OCI-LY3 (cell line): ENCODE results near the gene KCNIP1.

Experiments
- H2AFZ ChIP-seq: fragments of 200-600, 300-600 bp; shearing (Covaris generic); 2 replicates; pipeline ENCODE4 v1.6.0; 2014; ENCODE audit warnings: antibody characterized with exemption, low read depth, low read length
- H3K27ac ChIP-seq: fragments of 200-600, 300-600 bp; sonication (generic); 2 replicates; pipeline ENCODE4 v1.5.1; 2014; ENCODE audit warnings: mild to moderate bottlenecking, low read length, moderate library complexity, mixed read lengths
- H3K27me3 ChIP-seq: fragments of 200-600, 300-600 bp; sonication (generic); 2 replicates; pipeline ENCODE4 v1.6.1; 2014; ENCODE audit warnings: low read depth, low read length, mixed read lengths
- H3K36me3 ChIP-seq: fragments of 200-600, 300-600 bp; sonication (generic); replicated peaks from 2 replicates; pipeline ENCODE3; 2014; ENCODE audit warnings: low read depth, low read length, mixed read lengths
- H3K4me1 ChIP-seq: fragments of 300-600, 200-600 bp; sonication (generic); 2 replicates; pipeline ENCODE4 v1.6.1; 2014; ENCODE audit warnings: low read length, mixed read lengths
- H3K4me2 ChIP-seq: fragments of 200-600, 300-600 bp; sonication (generic); 2 replicates; pipeline ENCODE4 v1.6.1; 2014; ENCODE audit warnings: low read length, mixed read lengths
- H3K4me3 ChIP-seq: fragments of 300-600, 200-600 bp; sonication (generic); 2 replicates; pipeline ENCODE4 v1.5.1; 2014; ENCODE audit warnings: antibody characterized with exemption, mild to moderate bottlenecking, low read length, moderate library complexity
- H3K79me2 ChIP-seq: fragments of 300-600, 200-600 bp; shearing (Covaris generic); 2 replicates; pipeline ENCODE4 v1.6.1; 2014; ENCODE audit warnings: mild to moderate bottlenecking, low read length, mixed read lengths
- H3K9ac ChIP-seq: fragments of 300-600, 200-600 bp; shearing (Covaris generic); 2 replicates; pipeline ENCODE4 v1.6.0; 2014; ENCODE audit warnings: mild to moderate bottlenecking, low read length, moderate library complexity
- H3K9me3 ChIP-seq: fragments of 200-600, 300-600 bp; shearing (Covaris generic); 2 replicates; pipeline ENCODE4 v1.6.1; 2014; ENCODE audit warnings: low read length, mixed read lengths; ENCODE audit not compliant: insufficient read depth
- H4K20me1 ChIP-seq: fragments of 200-600, 300-600 bp; sonication (generic); 2 replicates; pipeline ENCODE4 v1.6.1; 2016; ENCODE audit warnings: low read length, mixed read lengths; ENCODE audit not compliant: insufficient read depth
- CTCF ChIP-seq: fragments of 200-600, 300-600 bp; sonication (generic); IDR thresholded peaks from 2 replicates; pipeline ENCODE4 v1.5.1; 2014; ENCODE audit warnings: antibody characterized with exemption, low read length, low read depth
- EZH2phosphoT487 ChIP-seq: fragments of 200-600 bp; shearing (Covaris generic); IDR thresholded peaks from 2 replicates; pipeline ENCODE4 v1.6.1; 2018; ENCODE audit warnings: antibody characterized with exemption, mixed run types, low read depth

Gene KCNIP1

GRCh38 chr5:170681013-170681433 is 177.2 kb downstream of the KCNIP1 start:
- no peaks in the 10 kb centered on the region for H3K36me3 ChIP-seq
- H3K4me1 ChIP-seq, result no peaks in the 10 kb centered on the region
- H3K27ac ChIP-seq, result no peak overlapping the region
- no peaks in the 10 kb centered on the region for H3K9me3 ChIP-seq
- H3K4me2 ChIP-seq, result no peak overlapping the region
- no peak overlapping the region for H2AFZ ChIP-seq
- TF ChIP-seq CTCF (no peak), EZH2phosphoT487 (no peak)
- no peak overlapping the region for H3K4me3 ChIP-seq
- H3K27me3 ChIP-seq, result peaks cover 92% of the 10 kb centered on the region
- no peaks in the 10 kb centered on the region for H3K79me2 ChIP-seq
- no peaks in the 10 kb centered on the region for H4K20me1 ChIP-seq
- no peak overlapping the region for H3K9ac ChIP-seq

- H3K4me2 ChIP-seq, result no peak overlapping the region
- H3K79me2 ChIP-seq, result no peaks in the 10 kb centered on the region
- H3K9ac ChIP-seq, result no peak overlapping the region
- no peaks in the 10 kb centered on the region for H3K4me1 ChIP-seq
- H3K36me3 ChIP-seq, result no peaks in the 10 kb centered on the region
- H3K4me3 ChIP-seq, result no peak overlapping the region
- peaks cover 82% of the 10 kb centered on the region for H3K27me3 ChIP-seq
- TF ChIP-seq CTCF, result peak; percentile 20
- TF ChIP-seq EZH2phosphoT487, result no peak
- H3K9me3 ChIP-seq, result no peaks in the 10 kb centered on the region
- no peak overlapping the region for H3K27ac ChIP-seq
- H2AFZ ChIP-seq, result no peak overlapping the region
- H4K20me1 ChIP-seq, result no peaks in the 10 kb centered on the region
These were observed 187.8 kb downstream of the KCNIP1 start for GRCh38 chr5:170691657-170692056.

GRCh38 chr5:170693701-170694100 is 189.9 kb downstream of the KCNIP1 start:
- TF ChIP-seq CTCF (no peak), EZH2phosphoT487 (no peak)
- Histone ChIP-seq H3K9ac (no peak overlapping the region), H3K4me3 (no peak overlapping the region), H3K27me3 (peaks cover 92% of the 10 kb centered on the region), H2AFZ (no peak overlapping the region), H3K79me2 (no peaks in the 10 kb centered on the region), H3K27ac (no peak overlapping the region), H3K9me3 (no peaks in the 10 kb centered on the region), H3K36me3 (no peaks in the 10 kb centered on the region), H4K20me1 (no peaks in the 10 kb centered on the region), H3K4me2 (no peak overlapping the region), H3K4me1 (no peaks in the 10 kb centered on the region)

GRCh38 chr5:170694911-170695310 is 191.1 kb downstream of the KCNIP1 start:
- no peaks in the 10 kb centered on the region for H3K36me3 ChIP-seq
- H3K4me1 ChIP-seq, result no peaks in the 10 kb centered on the region
- H3K4me3 ChIP-seq, result no peak overlapping the region
- no peak overlapping the region for H3K4me2 ChIP-seq
- no peak overlapping the region for H2AFZ ChIP-seq
- no peaks in the 10 kb centered on the region for H3K79me2 ChIP-seq
- no peak overlapping the region for H3K27ac ChIP-seq
- H3K9me3 ChIP-seq, result no peaks in the 10 kb centered on the region
- H3K9ac ChIP-seq, result no peak overlapping the region
- H3K27me3 ChIP-seq, result peaks cover 94% of the 10 kb centered on the region
- TF ChIP-seq EZH2phosphoT487 (no peak), CTCF (no peak)
- no peaks in the 10 kb centered on the region for H4K20me1 ChIP-seq
